Cardiac muscle cell (in vitro differentiated cells and primary cell): ENCODE measurements around the gene CRYGN. TPM values are rescaled to one million over a fixed set of nuclear protein-coding genes. Genes with fewer than 3 reads are reported as not detected.

Experiments
- DNase-seq, 2 donors: peaks; one replicate each; pipeline versions ENCODE4 v3.0.0 to v3.0.0-alpha.2; 2010 to 2017; ENCODE audit warnings: low read depth in 1 of 2, low spot score in 1 of 2
- H3K27ac ChIP-seq: fragments of 200-600 bp; sonication (generic); 2 replicates; pipeline ENCODE4 v1.5.1; 2016
- H3K27me3 ChIP-seq: fragments of 200-600 bp; sonication (generic); 2 replicates; pipeline ENCODE4 v1.6.0; 2016; ENCODE audit warnings: control low read depth
- H3K36me3 ChIP-seq: fragments of 200-600 bp; sonication (generic); 2 replicates; pipeline ENCODE4 v1.5.1; 2016; ENCODE audit warnings: control low read depth
- H3K4me1 ChIP-seq: fragments of 200-600 bp; sonication (generic); 2 replicates; pipeline ENCODE4 v1.8.1; 2017; ENCODE audit warnings: low read depth, mild to moderate bottlenecking, mixed run types
- H3K4me3 ChIP-seq: fragments of 200-600 bp; sonication (generic); 2 replicates; pipeline ENCODE4 v1.5.1; 2016; ENCODE audit warnings: mild to moderate bottlenecking
- H3K9me3 ChIP-seq: fragments of 200-600 bp; sonication (generic); 2 replicates; pipeline ENCODE4 v1.5.1; 2017; ENCODE audit warnings: low read depth, mild to moderate bottlenecking, control low read depth
- polyA plus RNA-seq: library from polyadenylated mRNA; unstranded; fragments of >200 nt; fragmentation: Nextera tagmentation; extraction: Ambion mirVana; gene quantifications from 2 replicates; pipeline ENCODE4 v1.2.1, GENCODE V29; 2016
- total RNA-seq: library from RNA; depleted of rRNA; stranded (reverse); fragments of >200 nt; gene quantifications from 2 replicates; pipeline ENCODE4 v1.2.3, GENCODE V29; 2016
- TF ChIP-seq, protein P1 (sequence below): IDR thresholded peaks from 2 replicates; pipeline ENCODE4 v1.5.1; 2012; ENCODE audit warnings: low read depth, mild to moderate bottlenecking, low read length

Gene CRYGN
- total and polyA plus RNA-seq, 2 experiments from 2014 or later: 0.46 to 1.0 TPM

GRCh38 chr7:151413241-151413640 is 26.7 kb downstream of the CRYGN start:
- TF ChIP-seq, protein P1, sequence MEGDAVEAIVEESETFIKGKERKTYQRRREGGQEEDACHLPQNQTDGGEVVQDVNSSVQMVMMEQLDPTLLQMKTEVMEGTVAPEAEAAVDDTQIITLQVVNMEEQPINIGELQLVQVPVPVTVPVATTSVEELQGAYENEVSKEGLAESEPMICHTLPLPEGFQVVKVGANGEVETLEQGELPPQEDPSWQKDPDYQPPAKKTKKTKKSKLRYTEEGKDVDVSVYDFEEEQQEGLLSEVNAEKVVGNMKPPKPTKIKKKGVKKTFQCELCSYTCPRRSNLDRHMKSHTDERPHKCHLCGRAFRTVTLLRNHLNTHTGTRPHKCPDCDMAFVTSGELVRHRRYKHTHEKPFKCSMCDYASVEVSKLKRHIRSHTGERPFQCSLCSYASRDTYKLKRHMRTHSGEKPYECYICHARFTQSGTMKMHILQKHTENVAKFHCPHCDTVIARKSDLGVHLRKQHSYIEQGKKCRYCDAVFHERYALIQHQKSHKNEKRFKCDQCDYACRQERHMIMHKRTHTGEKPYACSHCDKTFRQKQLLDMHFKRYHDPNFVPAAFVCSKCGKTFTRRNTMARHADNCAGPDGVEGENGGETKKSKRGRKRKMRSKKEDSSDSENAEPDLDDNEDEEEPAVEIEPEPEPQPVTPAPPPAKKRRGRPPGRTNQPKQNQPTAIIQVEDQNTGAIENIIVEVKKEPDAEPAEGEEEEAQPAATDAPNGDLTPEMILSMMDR: no peak

DNA sequence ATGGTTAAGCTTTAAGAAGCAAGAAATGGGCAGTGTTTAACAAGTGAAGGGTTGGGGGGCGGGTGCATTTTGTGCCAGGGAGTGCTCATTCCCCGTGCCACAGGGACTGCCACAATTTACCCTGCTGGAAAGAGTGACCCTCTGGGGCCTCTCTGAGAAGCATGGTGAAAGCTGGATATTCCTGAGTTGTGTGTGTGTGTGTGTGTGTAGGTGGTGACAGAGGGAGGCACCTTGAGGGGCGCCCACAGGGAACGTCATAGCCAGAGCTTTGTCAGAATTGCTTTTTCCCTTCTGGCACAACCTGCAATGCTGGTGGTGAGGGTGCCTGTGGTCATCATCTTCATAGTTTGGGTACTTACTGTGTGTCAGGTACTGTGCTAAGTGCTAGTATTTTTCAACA is 27.6 kb downstream of the CRYGN start:
- peaks cover 4% of the 10 kb centered on the region for H3K4me1 ChIP-seq
- TF ChIP-seq, protein P1: no peak
- no peaks in the 10 kb centered on the region for H3K36me3 ChIP-seq
- H3K27me3 ChIP-seq: no peaks in the 10 kb centered on the region
- no peak overlapping the region for H3K27ac ChIP-seq
- H3K4me3 ChIP-seq: no peak overlapping the region
- DNase-seq: no peak
- H3K9me3 ChIP-seq: no peaks in the 10 kb centered on the region

More at GRCh38 chr7:151413241-151413640, 26.7 kb downstream of the CRYGN start:
- no peak for DNase-seq
- peaks cover 4% of the 10 kb centered on the region for H3K4me1 ChIP-seq
- H3K4me3 ChIP-seq: no peak overlapping the region
- H3K36me3 ChIP-seq: no peaks in the 10 kb centered on the region
- H3K27me3 ChIP-seq: no peaks in the 10 kb centered on the region
- H3K27ac ChIP-seq: no peak overlapping the region
- no peaks in the 10 kb centered on the region for H3K9me3 ChIP-seq

GRCh38 chr7:151411551-151411950 is 28.4 kb downstream of the CRYGN start:
- Histone ChIP-seq H3K9me3 (no peaks in the 10 kb centered on the region), H3K27ac (no peak overlapping the region), H3K4me1 (peaks cover 4% of the 10 kb centered on the region), H3K4me3 (no peak overlapping the region), H3K36me3 (no peaks in the 10 kb centered on the region), H3K27me3 (no peaks in the 10 kb centered on the region)
- TF ChIP-seq, protein P1: no peak
- no peak for DNase-seq

DNA sequence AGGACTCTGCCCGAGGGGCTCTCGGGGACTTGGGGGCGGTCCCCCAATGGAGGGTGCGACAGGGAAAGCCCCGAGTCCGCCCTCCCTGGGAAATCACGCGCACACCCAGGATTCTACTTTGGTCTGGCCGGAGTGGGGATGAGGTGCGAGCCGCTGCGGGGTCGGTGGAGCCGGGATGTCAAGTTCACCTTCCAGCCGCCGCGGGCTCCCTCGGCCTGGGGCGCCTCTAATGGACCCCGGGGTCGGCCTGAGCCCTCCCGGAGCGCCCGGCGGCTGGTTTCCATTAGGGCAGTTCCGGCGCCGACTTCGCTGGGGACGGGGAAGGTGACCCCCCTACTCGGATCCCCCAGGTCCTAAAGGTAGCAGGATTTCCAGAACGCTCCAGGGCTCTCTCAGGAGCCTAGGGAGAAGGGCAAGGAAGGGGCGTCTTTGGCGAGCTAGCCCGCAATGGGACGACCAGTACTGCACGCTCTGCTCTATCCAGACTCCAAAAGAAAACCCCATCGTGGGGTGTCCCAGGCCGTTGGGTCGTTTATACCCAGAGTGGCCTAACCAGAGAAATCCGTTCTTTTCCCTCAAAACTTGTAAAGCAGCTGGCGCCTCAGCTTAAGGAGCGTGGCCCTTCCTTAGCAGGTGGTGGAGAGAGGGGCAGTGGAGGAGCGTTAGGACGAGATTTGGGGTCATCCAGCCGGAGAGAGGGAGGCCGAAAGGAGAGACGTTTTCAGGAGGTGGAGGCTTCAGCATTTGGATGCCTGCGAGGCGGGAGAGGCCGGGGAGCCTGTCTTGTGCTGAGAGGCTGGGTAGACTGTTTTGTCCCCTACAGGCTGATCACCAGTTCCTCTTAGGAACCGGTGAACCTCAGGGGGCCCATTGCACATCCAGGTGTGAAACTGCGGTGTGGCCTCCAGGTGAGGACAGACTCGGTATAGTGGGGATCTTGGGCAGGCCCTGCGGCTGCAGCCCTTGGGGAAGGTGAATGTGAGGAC is 29.2 kb downstream of the CRYGN start:
- Histone ChIP-seq H3K27me3 (no peaks in the 10 kb centered on the region), H3K4me1 (peaks cover 4% of the 10 kb centered on the region), H3K9me3 (no peaks in the 10 kb centered on the region), H3K27ac (peak overlapping the region; percentile 80), H3K4me3 (peak overlapping the region; percentile 62), H3K36me3 (no peaks in the 10 kb centered on the region)
- TF ChIP-seq, protein P1: no peak
- peak; percentile 74 to 84 for DNase-seq

GRCh38 chr7:151409667-151410404 is 30.1 kb downstream of the CRYGN start, which contains the start of gene WDR86:
WDR86 (minus strand) TSS chr7:151410038; CDS start chr7:151409589, 449 bp downstream.
- Histone ChIP-seq H3K36me3 (no peaks in the 10 kb centered on the region), H3K27me3 (no peaks in the 10 kb centered on the region), H3K4me1 (peaks cover 4% of the 10 kb centered on the region), H3K27ac (peak within 1 kb of the TSS; percentile 80), H3K9me3 (no peaks in the 10 kb centered on the region), H3K4me3 (peak within 1 kb of the TSS; percentile 62)
- TF ChIP-seq, protein P1: no peak
- DNase-seq: peak; percentile 65 to 77
